Mucosa of descending colon (tissue), 3 donors: ENCODE data around the gene DDTL. TPM values are rescaled to one million over a fixed set of nuclear protein-coding genes. Genes with fewer than 3 reads are reported as not detected.
A peak's percentile ranks its signal among the peaks of the same experiment; 100 is the strongest.
"Not testable (repeated sequence)": the region's sequence is repeated elsewhere in the genome, so short reads cannot be mapped to it uniquely, and the experiment has no call there.

Experiments used
- ATAC-seq: fragments of 200-7000 bp; cut with Tn5 transposase; one replicate; pipeline ENCODE4 v1.9.1; 2020; ENCODE audit warnings: mild to moderate bottlenecking, moderate library complexity
- DNase-seq, 3 donors: peaks; one replicate each; pipeline ENCODE4 v3.0.0-alpha.2; 2020
- H3K36me3 ChIP-seq: fragments of 200-600 bp; one replicate; pipeline ENCODE4 v1.8.0; 2021; ENCODE audit warnings: low read depth, mild to moderate bottlenecking
- H3K4me1 ChIP-seq: fragments of 200-600 bp; one replicate; pipeline ENCODE4 v1.8.0; 2021; ENCODE audit warnings: low read depth, mild to moderate bottlenecking
- H3K4me3 ChIP-seq: fragments of 200-600 bp; one replicate; pipeline ENCODE4 v1.8.0; 2021; ENCODE audit warnings: mild to moderate bottlenecking
- H3K9me3 ChIP-seq: fragments of 200-600 bp; one replicate; pipeline ENCODE4 v1.8.0; 2021; ENCODE audit warnings: mild to moderate bottlenecking
- intact Hi-C, 2 donors: fragments of 100-400 bp; cut with DNase I in 1 of 2; cut with micrococcal nuclease in 1 of 2; formaldehyde crosslinking; loops; one replicate each; pipeline versions ENCODE4 v1.11.0 to v1.11.1; 2022; cut with DNase I, micrococcal nuclease
- total RNA-seq, 3 donors: library from RNA; stranded (reverse); fragmentation: NEBNext Ultra II Directional in 2 of 3; extraction: Animal tissue kit (Norgen Biotek cat#: 25700) in 2 of 3; gene quantifications; one replicate each; pipeline versions ENCODE4 v1.2.1 to v1.2.4, GENCODE V29; 2021 to 2023
- TF ChIP-seq, protein P1 (sequence below): fragments of 200-600 bp; IDR thresholded peaks from one replicate; pipeline ENCODE4 v1.8.0; 2022; ENCODE audit warnings: antibody characterized with exemption, mild to moderate bottlenecking
- donor health status: DM: no; HTN: no; CAD: no; lungs with moderate emphysema.
- donor health status: DM: no; HTN: no; CAD: no.
- donor health status: DM: no; HTN: yes; CAD: no.

Gene DDTL
- total RNA-seq, 3 donors from 2014 or later, result 3.8 to 4.0 TPM; not detected in 1

GRCh38 chr22:23956301-23956900 lies 10.3 kb upstream of the DDTL start:
- H3K36me3 ChIP-seq, H3K4me3 ChIP-seq, H3K9me3 ChIP-seq, H3K4me1 ChIP-seq, intact Hi-C loops: not testable (repeated sequence)
- DNase-seq, result peak in 2 of 3 donors; percentile 60 to 93
- TF ChIP-seq, protein P1, sequence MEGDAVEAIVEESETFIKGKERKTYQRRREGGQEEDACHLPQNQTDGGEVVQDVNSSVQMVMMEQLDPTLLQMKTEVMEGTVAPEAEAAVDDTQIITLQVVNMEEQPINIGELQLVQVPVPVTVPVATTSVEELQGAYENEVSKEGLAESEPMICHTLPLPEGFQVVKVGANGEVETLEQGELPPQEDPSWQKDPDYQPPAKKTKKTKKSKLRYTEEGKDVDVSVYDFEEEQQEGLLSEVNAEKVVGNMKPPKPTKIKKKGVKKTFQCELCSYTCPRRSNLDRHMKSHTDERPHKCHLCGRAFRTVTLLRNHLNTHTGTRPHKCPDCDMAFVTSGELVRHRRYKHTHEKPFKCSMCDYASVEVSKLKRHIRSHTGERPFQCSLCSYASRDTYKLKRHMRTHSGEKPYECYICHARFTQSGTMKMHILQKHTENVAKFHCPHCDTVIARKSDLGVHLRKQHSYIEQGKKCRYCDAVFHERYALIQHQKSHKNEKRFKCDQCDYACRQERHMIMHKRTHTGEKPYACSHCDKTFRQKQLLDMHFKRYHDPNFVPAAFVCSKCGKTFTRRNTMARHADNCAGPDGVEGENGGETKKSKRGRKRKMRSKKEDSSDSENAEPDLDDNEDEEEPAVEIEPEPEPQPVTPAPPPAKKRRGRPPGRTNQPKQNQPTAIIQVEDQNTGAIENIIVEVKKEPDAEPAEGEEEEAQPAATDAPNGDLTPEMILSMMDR, result peak; percentile 80
- peak; percentile 77 for ATAC-seq

DNA sequence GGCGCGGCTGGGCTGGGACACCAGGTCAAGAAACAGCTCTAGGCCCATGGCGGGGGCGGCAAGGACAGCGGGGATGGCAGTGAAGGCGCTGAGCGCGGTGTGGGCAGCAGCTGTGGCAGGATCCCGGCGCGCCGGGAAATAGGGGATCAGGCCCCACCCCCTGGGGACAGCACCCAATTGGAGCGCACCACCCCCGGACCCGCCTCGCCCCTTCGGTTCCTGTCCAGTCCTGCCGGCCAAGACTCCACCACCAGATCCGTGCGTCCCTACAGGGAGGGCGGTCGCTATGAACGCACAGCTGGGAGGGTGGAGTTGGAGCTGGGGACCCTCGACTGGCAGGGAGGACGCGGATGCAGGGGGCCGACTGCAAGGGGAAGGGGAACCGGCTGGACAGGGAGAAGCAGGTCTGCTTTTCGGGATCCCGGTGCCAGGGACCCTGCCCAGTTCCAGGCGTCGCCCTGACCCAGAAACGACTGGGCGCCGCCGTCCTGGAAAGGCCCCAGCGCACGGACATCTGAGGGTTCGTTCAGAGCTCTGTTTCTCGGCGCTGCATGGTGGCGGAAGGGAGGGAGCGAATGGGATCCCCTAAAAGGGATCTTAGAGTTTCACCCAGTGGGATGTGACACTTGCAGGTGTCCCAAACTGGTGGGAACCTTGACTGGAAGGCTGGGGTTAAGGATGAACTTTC lies 5.5 kb upstream of the DDTL start, which contains the start of gene GSTT2B:
TSS of gene GSTT2B (minus strand) at position 112 of the 688 bp plus-strand sequence. CDS start at position 48, 64 bp downstream.
- peak; percentile 79 for ATAC-seq
- H3K4me1 ChIP-seq, H3K9me3 ChIP-seq, DNase-seq, intact Hi-C loops, H3K36me3 ChIP-seq, H3K4me3 ChIP-seq: not testable (repeated sequence)

- DNase-seq, intact Hi-C loops, H3K4me1 ChIP-seq, H3K4me3 ChIP-seq, H3K36me3 ChIP-seq, H3K9me3 ChIP-seq: not testable (repeated sequence)
- peak; percentile 58 for ATAC-seq
These were observed 594 bp upstream of the DDTL start for GRCh38 chr22:23966094-23966493.

DNA sequence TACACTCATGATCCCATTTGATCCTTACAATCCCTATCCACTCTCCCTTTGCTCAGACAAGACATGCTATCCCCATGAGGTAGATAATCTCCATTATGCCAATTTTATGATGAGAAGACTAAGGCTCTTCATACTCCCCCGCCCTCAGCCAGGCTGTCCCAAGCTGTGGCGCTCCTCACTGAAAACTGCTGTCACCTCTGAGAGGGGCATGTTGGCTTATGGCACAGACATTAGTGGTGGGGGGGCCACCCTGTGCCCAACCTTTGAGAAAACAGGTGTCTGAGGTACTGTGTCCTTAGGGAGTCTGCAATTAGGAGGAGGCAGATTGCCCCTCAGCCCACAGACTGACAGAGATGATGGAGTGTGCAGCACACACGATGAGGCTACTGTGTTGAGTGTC lies 2.4 kb downstream of the DDTL start:
- TF ChIP-seq, protein P1, result no peak
- peaks cover 3% of the 10 kb centered on the region for H3K36me3 ChIP-seq
- no peaks in the 10 kb centered on the region for H3K9me3 ChIP-seq
- ATAC-seq (no peak), DNase-seq (no peak)
- intact Hi-C loops, result no loop called here
- H3K4me1 ChIP-seq, result no peaks in the 10 kb centered on the region
- H3K4me3 ChIP-seq, result no peak overlapping the region

- TF ChIP-seq, protein P1, result no peak
- Histone ChIP-seq H3K4me1 (no peaks in the 10 kb centered on the region), H3K36me3 (peaks cover 3% of the 10 kb centered on the region), H3K4me3 (no peak overlapping the region), H3K9me3 (no peaks in the 10 kb centered on the region)
- DNase-seq, result no peak
- ATAC-seq, result no peak
- intact Hi-C loops, result loop anchor here in 1 of 2 donors (5.0 kb wide), 1 partner anchor 43 kb away; no protein-coding TSS in a partner anchor
These were observed 3.5 kb downstream of the DDTL start for GRCh38 chr22:23970201-23970641.

DNA sequence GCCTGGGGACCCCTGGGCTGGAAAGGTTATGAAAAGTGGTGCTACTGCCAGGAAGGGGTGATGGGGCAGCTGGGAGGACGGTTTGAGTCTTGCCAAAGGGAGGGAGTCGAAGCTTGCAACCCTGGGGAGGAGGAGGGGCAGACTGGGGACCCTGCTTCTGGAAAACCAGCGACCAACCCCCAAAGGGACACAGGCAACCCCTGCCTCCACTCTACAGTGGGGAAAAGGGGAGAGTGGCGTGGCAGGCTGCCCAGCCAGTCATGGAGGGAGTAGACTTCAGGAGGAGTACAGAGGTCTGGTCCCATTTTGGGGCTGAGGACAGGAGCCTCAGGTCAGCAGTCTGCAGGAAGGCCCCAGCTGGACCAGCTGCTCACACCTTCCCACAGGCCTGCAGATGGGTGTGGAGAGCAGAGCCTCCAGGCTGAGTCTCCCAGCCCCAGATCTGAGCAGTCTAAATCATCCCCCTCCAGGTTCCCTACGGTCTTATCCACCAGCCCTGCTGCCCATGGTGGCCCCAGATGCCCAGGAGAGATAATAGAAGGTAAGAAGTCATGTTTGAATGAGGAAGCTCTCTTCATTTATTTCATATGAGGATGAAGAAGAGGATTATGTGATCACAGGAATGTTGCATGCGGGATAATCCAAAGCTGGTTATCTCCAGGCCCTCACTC lies 4.3 kb downstream of the DDTL start:
- intact Hi-C loops, result loop anchor here in 1 of 2 donors (5.0 kb wide), 1 partner anchor 44 kb away; no protein-coding TSS in a partner anchor
- peaks cover 3% of the 10 kb centered on the region for H3K36me3 ChIP-seq
- H3K4me1 ChIP-seq, result no peaks in the 10 kb centered on the region
- TF ChIP-seq, protein P1, result no peak
- no peaks in the 10 kb centered on the region for H3K9me3 ChIP-seq
- H3K4me3 ChIP-seq, result no peak overlapping the region
- no peak for ATAC-seq
- no peak for DNase-seq

DNA sequence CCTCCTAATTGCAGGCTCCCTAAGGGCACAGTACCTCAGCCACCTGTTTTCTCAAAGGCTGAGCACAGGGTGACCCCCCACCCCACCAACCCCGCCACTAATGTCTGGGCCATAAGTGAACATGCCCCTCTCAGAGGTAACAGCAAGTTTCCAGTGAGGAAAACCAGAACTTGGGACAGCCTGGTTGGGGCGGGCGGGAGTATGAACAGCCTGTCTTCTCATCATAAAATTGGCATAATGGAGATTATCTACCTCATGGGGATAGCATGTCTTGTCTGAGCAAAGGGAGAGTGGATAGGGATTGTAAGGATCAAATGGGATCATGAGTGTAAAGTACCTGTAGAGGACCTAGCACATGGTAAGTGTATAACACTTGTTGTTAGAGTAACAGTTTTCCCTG lies 5.2 kb downstream of the DDTL start:
- intact Hi-C loops, result loop anchor here in 1 of 2 donors (5.0 kb wide), 1 partner anchor 45 kb away; no protein-coding TSS in a partner anchor
- ATAC-seq, H3K9me3 ChIP-seq, H3K36me3 ChIP-seq, H3K4me1 ChIP-seq, DNase-seq, H3K4me3 ChIP-seq: not testable (repeated sequence)

GRCh38 chr22:23974345-23974744 lies 7.7 kb downstream of the DDTL start, which contains the start of gene DDT:
DDT (minus strand) TSS chr22:23974441; CDS start chr22:23974414, 27 bp downstream.
- DNase-seq, H3K9me3 ChIP-seq, H3K4me3 ChIP-seq, H3K4me1 ChIP-seq, H3K36me3 ChIP-seq: not testable (repeated sequence)
- intact Hi-C loops, result loop anchor here in 1 of 2 donors (5.0 kb wide), 1 partner anchor 47 kb away; no protein-coding TSS in a partner anchor
- peak; percentile 96 for ATAC-seq

GRCh38 chr22:23974836-23975352 lies 8.2 kb downstream of the DDTL start:
- H3K9me3 ChIP-seq, H3K4me1 ChIP-seq, H3K4me3 ChIP-seq, H3K36me3 ChIP-seq: not testable (repeated sequence)
- peak; percentile 60 for ATAC-seq
- DNase-seq, result peak in 1 of 3 donors; percentile 39
- intact Hi-C loops, result loop anchor here in 1 of 2 donors (5.0 kb wide), 1 partner anchor 48 kb away; no protein-coding TSS in a partner anchor
